ENCODE data around the gene PTPRN2. TPM values are rescaled to one million over a fixed set of nuclear protein-coding genes. Genes with fewer than 3 reads are reported as not detected.
"Not testable (repeated sequence)": the region's sequence is repeated elsewhere in the genome, so short reads cannot be mapped to it uniquely, and the experiment has no call there.

The PTPRN2 gene
- total RNA-seq, 1 donor from 2014 or later: 3.1 TPM

GRCh38 chr7:158295966-158296797 lies 291.4 kb downstream of the PTPRN2 start:
- DNase-seq: no peak

- not testable (repeated sequence) for DNase-seq
Observed at GRCh38 chr7:158294468-158295215, 293.0 kb downstream of the PTPRN2 start.

- DNase-seq: no peak
Observed at GRCh38 chr7:158292948-158293347, 294.7 kb downstream of the PTPRN2 start.

DNA sequence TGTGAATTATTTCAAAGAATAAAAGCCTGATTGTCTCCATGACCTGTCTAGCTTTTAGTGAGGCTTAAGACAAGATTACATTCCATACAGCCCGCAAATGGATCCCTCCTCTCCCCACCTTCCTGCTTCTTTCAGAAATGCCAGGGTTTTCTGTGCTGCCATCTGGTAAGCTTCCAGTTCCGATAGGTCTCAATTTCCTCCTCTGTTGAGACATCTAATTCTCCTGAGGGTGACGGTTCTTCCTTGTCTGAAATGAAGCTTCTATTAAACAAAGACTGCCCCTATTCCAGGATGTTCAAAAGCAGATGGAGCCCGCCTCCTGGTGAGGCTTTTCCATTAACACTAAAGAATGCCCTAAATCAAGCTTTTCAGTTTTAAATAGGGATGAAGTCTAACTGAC lies 295.6 kb downstream of the PTPRN2 start:
- no peak for DNase-seq

GRCh38 chr7:158289761-158290523 lies 297.7 kb downstream of the PTPRN2 start:
- no peak for DNase-seq

- DNase-seq: no peak
Observed at GRCh38 chr7:158289231-158289630, 298.4 kb downstream of the PTPRN2 start.

DNA sequence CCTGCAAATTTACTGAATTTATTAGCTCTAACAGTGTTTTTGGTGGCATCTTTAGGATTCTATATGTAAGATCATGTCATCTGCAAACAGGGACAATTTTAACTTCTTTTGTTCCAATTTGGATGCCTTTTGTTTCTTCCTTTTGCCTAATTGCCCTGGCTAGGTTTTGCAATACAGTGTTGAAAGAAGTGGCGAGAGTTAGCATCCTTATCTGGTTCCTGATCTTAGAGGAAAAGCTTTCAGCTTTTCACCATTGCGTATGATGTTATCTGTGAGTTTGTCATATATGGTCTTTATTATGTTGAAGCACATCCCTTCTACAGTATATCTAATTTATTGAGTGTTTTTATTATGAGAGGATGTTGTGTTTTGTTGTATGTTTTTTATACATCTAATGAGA lies 301.4 kb downstream of the PTPRN2 start:
- no peak for DNase-seq

GRCh38 chr7:158285383-158285770 lies 302.2 kb downstream of the PTPRN2 start:
- DNase-seq: no peak

DNA sequence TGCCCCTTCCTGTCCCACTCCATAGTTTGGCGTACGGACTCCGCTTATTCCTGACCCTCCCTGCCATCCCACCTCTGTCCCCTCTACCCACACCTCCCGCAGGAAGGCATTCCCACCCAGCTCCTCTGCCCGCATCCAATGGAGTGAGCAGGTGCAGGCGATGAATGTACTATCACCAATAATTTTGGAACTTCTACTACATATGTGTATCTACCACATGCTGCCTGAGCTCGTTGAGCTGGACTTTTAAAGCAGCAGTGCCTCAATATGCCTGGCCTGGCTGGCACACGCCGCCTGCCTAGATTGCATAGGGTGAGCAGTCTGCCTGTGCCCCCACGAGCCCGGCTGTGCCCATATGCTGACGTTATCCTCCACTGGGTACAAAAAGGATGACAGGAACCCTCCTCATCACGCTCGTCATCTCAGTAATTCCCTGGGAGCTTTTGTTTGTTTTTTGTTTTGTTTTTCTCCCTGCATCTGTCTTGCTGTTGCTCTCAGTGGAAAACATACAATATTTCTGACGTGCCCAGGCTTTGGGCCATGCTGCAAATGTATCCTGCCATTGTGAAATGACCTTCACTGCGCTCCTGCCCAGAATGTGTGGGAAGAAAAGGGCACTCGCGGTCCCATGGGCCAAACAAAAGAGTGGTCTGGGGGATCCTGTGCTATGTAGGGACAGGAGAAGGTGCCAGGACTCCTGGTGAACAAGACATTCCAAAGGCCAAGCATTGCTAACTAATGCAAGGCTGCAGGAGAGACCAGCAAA lies 302.8 kb downstream of the PTPRN2 start:
- no peak for DNase-seq

- no peak for DNase-seq
Observed at GRCh38 chr7:158284121-158284520, 303.5 kb downstream of the PTPRN2 start.

GRCh38 chr7:158283016-158283974 lies 304.3 kb downstream of the PTPRN2 start:
- DNase-seq: no peak

DNA sequence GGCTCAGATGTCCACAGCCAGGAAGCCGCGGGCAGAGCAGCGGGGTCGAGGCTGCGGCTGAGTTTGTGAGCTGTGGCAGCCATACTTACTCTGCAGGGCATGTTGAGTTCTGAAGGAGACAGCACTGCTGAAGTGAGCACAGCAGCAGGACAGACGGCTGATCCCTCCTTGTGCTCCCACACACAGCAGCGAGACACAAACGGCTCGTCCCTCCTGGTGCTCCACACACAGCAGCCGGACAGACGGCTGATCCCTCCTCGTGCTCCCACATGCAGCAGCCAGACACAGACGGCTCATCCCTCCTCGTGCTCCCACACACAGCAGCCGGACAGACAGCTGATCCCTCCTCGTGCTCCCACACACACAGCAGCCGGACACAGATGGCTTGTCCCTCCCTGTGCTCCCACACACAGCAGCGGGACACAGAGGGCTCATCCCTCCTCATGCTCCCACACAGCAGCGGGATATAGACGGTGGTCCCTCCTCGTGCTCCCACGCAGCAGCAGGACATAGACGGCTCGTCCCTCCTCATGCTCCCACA lies 305.1 kb downstream of the PTPRN2 start:
- no peak for DNase-seq

DNA sequence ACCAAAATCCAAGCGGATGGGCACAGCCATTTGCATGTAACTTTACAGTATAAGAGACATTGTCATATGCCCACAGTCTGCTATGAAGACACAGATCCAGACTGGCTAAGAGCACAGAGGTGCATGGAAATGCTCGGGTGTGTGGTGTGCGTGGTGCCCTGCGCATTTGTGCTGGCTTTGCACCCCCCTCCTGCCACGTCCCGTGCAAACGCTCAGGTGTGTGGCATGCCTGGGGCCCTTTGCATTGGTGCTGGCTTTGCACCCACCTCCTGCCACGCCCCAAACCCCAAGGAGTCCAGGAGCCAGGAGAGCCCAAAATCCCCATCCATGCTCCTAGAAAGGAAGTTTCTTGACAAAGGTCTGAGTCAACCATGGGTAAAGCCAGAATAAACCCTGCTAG lies 306.2 kb downstream of the PTPRN2 start:
- DNase-seq: no peak

- no peak for DNase-seq
Observed at GRCh38 chr7:158280448-158281144, 307.0 kb downstream of the PTPRN2 start.

GRCh38 chr7:158279539-158280447 lies 307.8 kb downstream of the PTPRN2 start:
- DNase-seq: no peak

DNA sequence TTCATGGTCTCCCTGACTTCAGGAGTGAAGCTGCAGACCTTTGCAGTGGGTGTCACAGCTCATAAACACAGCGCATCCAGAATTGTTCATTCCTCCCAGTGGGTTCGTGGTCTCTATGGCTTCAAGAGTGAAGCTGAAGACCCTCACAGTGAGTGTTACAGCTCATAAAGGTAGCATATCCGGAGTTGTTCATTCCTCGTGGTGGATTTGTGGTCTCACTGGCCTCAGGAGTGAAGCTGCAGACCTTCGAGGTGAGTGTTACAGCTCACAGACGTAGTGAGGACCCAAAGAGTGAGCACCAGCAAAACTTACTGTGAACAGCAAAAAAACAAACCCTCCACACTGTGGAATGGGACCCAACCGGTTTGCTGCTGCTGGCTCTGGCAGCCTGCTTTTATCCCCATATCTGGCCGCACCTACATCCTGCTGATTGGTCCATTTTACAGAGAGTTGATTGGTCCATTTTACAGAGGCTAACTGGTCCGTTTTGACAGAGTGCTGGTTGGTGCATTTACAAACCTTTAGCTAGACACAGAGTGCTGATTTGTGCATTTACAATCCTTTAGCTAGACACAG lies 308.8 kb downstream of the PTPRN2 start:
- no peak for DNase-seq

DNA sequence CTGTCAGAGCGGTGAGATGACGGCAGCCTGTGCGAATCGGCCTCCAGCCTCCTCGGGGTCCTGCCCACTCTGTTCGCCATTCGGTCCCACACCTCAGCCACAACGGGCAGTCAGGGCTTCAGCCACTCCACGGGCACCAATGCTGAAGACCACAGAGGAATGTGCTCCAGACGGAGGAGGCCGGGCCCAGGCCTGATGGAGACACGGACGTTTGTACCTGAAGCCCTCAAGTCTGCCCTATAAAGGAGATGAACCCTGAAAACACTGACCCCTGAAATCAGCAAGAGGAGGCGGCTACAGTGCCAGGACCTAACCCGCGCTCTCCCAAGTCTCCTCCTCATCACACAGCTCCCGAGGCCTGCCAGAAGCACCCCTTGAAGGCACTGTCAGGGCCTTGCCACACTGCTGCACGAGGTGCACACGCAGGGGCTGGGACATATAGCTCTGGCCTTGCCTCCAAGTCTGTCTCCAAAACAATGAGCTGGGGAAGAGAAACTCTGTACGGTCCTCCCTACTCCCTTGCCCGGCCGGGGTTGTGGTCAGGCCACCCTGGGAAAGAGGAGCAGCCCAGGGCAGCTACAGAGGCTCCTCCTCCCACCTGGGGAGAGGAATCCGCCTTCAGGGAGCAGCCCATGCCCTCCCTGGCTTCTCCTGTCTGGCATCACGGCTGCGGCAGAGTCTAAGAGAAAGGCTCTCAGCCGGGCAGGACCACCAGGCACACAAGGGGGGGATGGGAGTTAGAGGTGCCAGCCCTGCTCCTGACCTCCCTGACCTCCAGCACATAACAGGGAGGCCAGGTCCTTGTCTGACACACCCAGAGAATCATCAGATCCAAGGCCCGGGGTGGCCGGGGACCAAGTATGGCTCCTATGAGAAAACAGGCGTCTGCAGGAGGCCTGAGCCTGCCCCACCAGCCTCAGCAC lies 310.1 kb downstream of the PTPRN2 start:
- no peak for DNase-seq
